Ramos (cell line): ENCODE results near the gene PDE9A.

Source experiments
- in situ Hi-C: fragments of 300-500 bp; cut with MboI; formaldehyde crosslinking; loops from one replicate; pipeline ENCODE4 v1.14.3; 2022; ENCODE audit warnings: low sequenced_read_pairs; ENCODE audit not compliant: unreplicated experiment

The PDE9A gene

GRCh38 chr21:42668298-42668992 is 15.0 kb downstream of the PDE9A start:
- in situ Hi-C loops, result no loop called here

- in situ Hi-C loops, result no loop called here
These were observed 15.6 kb downstream of the PDE9A start for GRCh38 chr21:42669041-42669440.

- in situ Hi-C loops, result no loop called here
These were observed 16.8 kb downstream of the PDE9A start for GRCh38 chr21:42670058-42670880.

GRCh38 chr21:42670884-42671283 is 17.5 kb downstream of the PDE9A start:
- in situ Hi-C loops, result no loop called here

- in situ Hi-C loops, result no loop called here
These were observed 18.6 kb downstream of the PDE9A start for GRCh38 chr21:42671778-42672593.

GRCh38 chr21:42672699-42673458 is 19.5 kb downstream of the PDE9A start:
- in situ Hi-C loops, result no loop called here

GRCh38 chr21:42673633-42674328 is 20.4 kb downstream of the PDE9A start:
- in situ Hi-C loops, result no loop called here

- in situ Hi-C loops, result no loop called here
These were observed 21.0 kb downstream of the PDE9A start for GRCh38 chr21:42674351-42674940.

GRCh38 chr21:42675403-42675802 is 22.0 kb downstream of the PDE9A start:
- in situ Hi-C loops, result no loop called here

GRCh38 chr21:42676808-42677207 is 23.4 kb downstream of the PDE9A start:
- in situ Hi-C loops, result no loop called here

GRCh38 chr21:42677339-42678321 is 24.2 kb downstream of the PDE9A start:
- in situ Hi-C loops, result no loop called here

GRCh38 chr21:42678618-42679295 is 25.3 kb downstream of the PDE9A start:
- in situ Hi-C loops, result no loop called here

- in situ Hi-C loops, result no loop called here
These were observed 26.1 kb downstream of the PDE9A start for GRCh38 chr21:42679319-42680057.

- in situ Hi-C loops, result no loop called here
These were observed 26.6 kb downstream of the PDE9A start for GRCh38 chr21:42680058-42680330.

- in situ Hi-C loops, result no loop called here
These were observed 27.0 kb downstream of the PDE9A start for GRCh38 chr21:42680429-42680828.

- in situ Hi-C loops, result no loop called here
These were observed 28.1 kb downstream of the PDE9A start for GRCh38 chr21:42681296-42682206.
